ENCODE results near the gene DNAAF1.

DNAAF1 gene

GRCh38 chr16:84159800-84160199, 14.7 kb downstream of the DNAAF1 start:
- DNase-seq (ENCODE audit: low read depth, low spot score): no peak

- no peak for DNase-seq (ENCODE audit: low read depth, low spot score)
Measured at GRCh38 chr16:84161037-84161436, 15.9 kb downstream of the DNAAF1 start.

- DNase-seq (ENCODE audit: low read depth, low spot score): no peak
Measured at GRCh38 chr16:84161801-84162200, 16.7 kb downstream of the DNAAF1 start.

- no peak for DNase-seq (ENCODE audit: low read depth, low spot score)
Measured at GRCh38 chr16:84165746-84166145, 20.6 kb downstream of the DNAAF1 start.

GRCh38 chr16:84166796-84167695, 21.9 kb downstream of the DNAAF1 start:
- DNase-seq (ENCODE audit: low read depth, low spot score): no peak

GRCh38 chr16:84169765-84170310, 24.7 kb downstream of the DNAAF1 start:
- DNase-seq (ENCODE audit: low read depth, low spot score): no peak

- DNase-seq (ENCODE audit: low read depth, low spot score): no peak
Measured at GRCh38 chr16:84174396-84174795, 29.3 kb downstream of the DNAAF1 start.

GRCh38 chr16:84175350-84176081, 30.4 kb downstream of the DNAAF1 start:
- no peak for DNase-seq (ENCODE audit: low read depth, low spot score)

- DNase-seq (ENCODE audit: low read depth, low spot score): no peak
Measured at GRCh38 chr16:84176192-84177053, 31.3 kb downstream of the DNAAF1 start.

- no peak for DNase-seq (ENCODE audit: low read depth, low spot score)
Measured at GRCh38 chr16:84177741-84178073, 32.6 kb downstream of the DNAAF1 start.

GRCh38 chr16:84178146-84178765, 33.1 kb downstream of the DNAAF1 start:
- DNase-seq (ENCODE audit: low read depth, low spot score): no peak

- no peak for DNase-seq (ENCODE audit: low read depth, low spot score)
Measured at GRCh38 chr16:84178892-84179611, 33.9 kb downstream of the DNAAF1 start.

GRCh38 chr16:84179612-84180320, 34.7 kb downstream of the DNAAF1 start:
- DNase-seq (ENCODE audit: low read depth, low spot score): no peak

- DNase-seq (ENCODE audit: low read depth, low spot score): no peak
Measured at GRCh38 chr16:84180519-84181140, 35.5 kb downstream of the DNAAF1 start.

GRCh38 chr16:84181144-84181915, 36.2 kb downstream of the DNAAF1 start:
- DNase-seq (ENCODE audit: low read depth, low spot score): no peak

GRCh38 chr16:84182104-84182503, 37.0 kb downstream of the DNAAF1 start:
- DNase-seq (ENCODE audit: low read depth, low spot score): no peak

GRCh38 chr16:84182680-84183571, 37.8 kb downstream of the DNAAF1 start:
- DNase-seq (ENCODE audit: low read depth, low spot score): no peak

GRCh38 chr16:84183572-84183875, 38.4 kb downstream of the DNAAF1 start:
- no peak for DNase-seq (ENCODE audit: low read depth, low spot score)
